Cerebellar nuclear complex (tissue), 1 donor: Measurements from ENCODE around the gene AADACL4.
"Not testable (repeated sequence)": the region's sequence is repeated elsewhere in the genome, so short reads cannot be mapped to it uniquely, and the experiment has no call there.

Experiments
- DNase-seq, 2 experiments: peaks; one replicate each; lab custom pipeline; 2025; lab: John Stamatoyannopoulos, UW

AADACL4 gene

DNA sequence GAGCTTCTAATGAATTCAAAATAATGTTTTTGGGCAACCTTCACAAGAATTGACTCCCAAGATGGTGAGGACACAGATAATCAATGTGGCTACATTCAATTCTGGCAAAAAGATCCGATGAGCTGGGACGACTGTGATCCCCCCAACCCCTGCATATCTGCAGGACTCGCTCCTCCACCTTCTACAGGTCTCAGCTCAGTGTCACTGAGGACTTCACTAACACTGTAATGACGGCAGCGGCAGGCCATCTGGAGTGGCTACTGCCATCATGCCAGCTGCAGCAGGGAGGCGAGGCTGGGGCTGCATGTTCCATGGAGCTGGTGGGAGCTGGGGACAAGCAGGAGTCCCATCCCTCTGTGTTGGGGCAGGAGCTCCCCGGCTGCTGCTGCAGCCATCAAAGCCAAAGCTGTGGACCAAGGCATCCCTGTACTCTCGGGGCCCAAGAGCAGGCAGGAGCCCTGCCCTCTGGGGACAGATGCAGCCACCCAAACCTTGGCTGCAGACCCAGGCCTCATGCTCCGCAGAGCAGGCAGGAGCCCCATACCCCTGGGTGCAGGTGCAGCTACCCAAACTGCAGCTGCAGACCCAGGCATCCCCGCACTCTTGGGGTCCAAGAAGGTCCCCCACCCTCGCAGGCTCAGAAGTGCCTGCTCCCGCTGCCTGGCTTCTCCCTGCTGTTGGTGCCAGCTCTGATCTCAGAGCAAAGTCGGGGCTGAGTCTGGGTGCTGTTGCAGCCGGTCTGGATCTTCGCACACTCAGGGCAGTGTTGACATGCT is 13.7 kb upstream of the AADACL4 start:
- no peak for DNase-seq

DNA sequence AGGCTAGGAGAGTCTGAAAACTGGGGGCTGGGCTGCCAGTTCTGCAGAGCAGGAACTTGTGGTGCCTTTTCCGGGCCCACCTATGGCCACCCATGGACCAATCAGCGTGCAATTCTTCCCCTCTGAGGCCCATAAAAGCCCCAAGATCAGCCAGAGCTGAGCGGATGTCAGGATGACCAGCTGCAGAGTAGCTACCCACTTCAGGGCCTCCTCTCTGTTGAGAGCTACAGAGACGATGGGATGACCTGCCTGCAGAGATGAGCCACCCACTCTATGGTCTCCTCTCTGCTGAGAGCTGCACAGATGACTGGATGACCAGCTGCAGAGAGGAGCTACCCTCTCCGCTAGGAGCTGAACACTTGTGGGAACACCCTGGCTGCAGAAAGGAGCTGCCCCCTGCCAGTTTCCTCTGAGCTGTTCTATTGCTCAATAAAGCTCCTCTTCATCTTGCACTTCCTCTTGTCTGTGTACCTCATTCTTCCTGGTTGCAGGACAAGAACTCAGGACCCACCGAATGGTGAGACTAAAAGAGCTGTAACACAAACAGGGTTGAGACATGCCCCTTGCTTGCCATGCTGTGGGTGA is 12.8 kb upstream of the AADACL4 start:
- no peak for DNase-seq

DNA sequence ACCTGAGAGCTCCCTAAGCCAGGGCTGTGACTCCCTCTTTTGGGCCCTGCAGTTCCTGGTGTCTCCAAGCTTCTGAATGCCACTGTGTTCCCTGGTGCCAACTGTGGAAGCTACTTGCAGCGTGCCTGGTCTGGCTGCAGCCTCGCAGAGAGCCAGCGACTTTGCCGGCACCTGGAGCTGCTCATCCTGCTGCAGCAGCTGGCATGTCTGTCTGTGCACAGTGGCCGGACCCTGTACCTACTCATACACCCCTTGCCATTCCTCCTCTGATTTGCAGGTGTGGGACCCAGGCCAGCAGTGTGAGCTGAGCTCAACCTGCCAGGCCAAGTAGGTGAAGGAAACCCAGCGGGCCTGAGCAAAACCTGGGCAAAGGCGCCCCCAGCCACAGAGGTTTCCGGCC is 12.3 kb upstream of the AADACL4 start:
- DNase-seq = no peak

DNA sequence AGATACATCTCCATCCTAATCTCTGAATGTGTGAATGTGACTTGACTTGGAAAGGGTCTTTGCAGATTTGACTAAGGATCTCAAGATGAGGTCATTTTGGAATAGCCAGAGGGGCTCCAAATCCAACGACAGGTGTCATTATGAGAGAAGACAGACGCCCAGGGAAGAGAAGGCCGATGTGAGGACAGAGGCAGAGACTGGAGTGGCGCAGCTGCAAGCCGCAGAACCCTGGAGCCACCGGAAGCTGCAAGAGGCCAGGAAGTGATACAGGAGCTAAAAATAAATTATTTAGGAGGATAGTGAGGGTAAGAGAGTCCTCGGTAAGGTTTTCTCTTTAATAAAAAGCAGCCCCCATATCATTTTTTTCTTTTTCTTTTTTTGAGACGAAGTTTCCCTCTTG is 9.7 kb upstream of the AADACL4 start:
- no peak for DNase-seq

DNA sequence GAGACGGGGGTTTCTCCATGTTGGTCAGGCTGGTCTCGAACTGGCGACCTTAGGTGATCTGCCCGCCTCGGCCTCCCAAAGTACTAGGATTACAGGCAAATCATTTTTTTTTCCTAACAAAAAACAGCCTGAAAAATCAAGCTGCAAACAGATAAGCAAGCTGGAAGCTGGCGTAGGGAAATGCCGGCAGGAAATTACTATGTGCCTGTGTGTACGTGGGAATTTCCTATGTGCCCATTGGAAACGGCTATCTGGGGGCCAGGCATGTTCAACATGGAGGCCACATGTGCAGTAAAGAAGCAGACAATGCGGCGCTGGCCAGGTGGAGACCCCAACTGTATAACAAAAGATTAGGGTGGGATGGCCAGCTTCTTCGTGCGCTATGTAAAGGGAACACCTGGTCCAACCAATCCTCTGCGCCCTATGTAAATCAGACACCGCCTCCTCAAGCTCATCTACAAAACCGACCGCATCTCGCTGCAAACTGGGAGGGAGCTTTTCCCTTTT is 9.1 kb upstream of the AADACL4 start:
- no peak for DNase-seq

DNA sequence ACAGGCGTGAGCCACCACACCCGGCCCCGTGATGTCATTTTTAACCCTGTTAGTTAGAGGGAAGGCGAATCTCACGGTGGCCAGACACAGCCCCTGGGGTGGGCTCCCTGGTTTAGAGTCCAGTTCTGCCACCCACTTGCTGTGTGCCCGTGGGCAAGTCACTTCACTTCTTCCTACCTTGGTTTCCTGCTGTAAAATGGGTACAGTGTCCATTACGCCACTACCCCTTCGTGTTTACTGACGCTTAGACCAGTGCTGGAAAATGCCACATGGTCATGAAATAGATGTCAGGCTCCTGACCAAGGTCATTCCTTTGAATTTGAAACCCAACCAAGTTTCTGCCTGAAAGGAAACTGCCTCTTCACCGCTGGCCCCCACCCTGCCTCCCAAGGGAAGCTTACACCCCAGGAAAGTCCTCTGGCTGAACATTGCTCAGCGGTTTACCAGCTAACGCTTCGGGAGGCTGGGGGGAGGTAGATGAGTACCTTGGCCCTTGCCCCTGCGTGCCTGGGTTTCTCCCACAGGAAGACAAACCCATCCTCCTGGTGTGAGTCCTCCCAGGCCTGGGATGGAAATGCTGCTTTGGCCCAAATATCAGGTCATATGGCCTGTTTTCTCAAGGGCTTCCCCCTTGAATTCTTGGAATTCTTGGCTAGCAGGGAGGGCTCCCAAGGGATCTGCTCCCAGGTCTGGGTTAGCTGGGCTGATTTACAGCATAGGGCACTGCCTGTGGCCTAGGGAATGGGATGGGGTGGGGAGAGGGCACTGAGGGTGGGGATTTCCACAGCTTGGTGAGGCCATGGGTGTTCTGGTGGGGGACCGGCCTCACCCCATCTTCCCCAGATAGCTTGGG is 7.6 kb upstream of the AADACL4 start:
- DNase-seq = no peak

DNA sequence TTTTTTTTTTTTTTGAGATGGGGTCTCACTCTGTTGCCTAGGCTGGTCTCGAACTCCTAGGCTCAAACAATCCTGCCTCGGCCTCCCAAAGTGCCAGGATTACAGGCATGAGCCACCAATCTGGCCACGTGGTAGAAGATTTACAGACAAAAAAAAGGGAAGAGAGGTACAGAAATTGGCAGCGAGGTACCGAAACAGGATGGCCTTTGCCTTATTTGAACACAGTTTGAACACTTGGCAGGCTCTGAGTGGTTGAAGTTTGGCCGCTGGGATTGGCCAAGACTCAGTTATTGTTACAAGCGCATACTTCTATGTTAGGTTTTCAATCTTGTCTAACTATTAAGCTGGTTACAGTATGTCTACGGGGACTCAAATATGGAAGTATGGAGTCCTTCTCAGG is 6.2 kb upstream of the AADACL4 start:
- DNase-seq = no peak

DNA sequence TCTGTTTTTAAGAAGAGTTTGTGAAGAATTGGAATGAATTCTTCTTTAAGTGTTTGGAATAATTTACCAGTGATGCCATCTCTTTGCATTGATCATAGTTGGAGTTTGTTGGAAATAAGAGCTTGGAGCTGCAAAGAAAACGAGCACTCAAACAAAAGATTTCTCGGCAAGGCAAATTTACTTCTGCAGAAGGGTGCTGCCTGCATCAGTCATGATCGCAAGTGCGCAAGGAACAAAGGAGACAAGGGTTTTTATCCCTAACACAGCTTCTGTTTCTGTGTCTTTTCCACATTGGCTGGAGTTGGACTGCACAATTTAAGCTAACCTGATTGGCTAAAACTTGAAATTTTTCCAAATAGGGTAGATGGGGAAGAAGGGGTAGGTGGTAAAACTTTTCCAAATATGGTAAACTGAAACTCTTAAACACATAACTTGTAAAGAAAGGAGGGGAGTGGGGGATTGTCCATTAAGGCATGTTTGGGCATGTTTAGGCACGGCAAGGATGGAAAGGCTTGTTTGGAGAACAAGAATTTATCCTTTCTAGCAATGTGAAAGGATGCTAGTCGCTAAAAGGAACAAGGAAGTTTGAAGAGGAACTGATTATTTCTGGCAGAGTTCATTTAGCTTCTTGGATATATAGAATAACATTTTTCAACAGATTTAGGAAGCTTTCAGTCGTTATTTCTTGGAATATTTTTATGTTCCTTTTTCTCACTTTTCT is 3.5 kb upstream of the AADACL4 start:
- DNase-seq = no peak

DNA sequence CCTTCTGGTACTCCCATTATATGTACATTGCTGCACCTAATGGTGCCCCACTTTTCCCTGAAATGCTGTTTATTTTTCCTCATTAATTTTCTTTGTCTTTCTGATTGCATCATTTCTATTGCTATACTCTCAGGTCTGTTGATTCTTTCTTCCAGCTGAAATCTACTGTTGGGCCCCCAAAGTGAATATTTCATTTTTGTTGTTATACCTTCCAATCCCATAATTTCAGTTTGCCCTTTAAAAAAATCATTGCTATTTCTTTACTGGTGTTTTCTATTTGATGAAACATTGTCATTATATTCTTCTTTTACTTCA is 3.0 kb upstream of the AADACL4 start:
- no peak for DNase-seq

DNA sequence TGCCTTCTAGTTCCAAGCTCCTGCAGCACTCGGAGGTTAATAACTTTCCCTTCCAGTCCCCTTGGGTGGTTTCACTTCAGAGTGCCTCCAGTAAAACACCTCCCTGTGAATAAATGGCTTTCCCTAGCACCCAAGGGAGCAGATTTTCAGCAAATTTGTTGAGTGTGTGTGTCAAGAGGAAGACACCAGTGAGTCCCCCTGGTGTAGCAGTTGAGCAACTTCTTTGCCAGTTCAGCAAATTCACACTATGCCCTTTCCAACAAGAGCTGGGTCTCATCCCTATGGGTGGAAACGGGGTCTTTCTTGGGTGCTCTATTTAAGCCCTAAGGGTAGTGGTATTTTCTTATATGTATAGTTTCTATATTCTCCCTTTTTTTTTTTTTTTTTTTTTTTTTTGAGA is 806 bp upstream of the AADACL4 start:
- DNase-seq = no peak

DNA sequence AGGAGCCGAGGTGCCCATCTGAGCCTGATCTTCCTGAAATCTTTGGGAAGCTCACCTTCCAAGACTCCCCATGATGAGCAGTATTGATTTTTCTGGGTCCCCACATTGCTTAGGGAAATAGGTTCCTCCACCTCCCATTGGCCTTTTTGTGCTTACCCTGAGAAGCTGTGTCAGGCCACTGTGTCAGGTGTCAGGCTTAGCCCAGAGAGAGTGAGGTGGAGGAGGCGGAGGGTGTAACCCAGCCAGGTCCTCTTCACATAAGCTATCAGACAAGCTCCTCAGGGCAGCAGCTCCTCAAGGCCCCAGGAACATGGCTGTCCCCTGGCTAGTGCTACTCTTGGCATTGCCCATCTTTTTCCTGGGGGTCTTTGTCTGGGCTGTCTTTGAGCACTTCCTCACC is 352 bp downstream of the AADACL4 start:
- DNase-seq = no peak

DNA sequence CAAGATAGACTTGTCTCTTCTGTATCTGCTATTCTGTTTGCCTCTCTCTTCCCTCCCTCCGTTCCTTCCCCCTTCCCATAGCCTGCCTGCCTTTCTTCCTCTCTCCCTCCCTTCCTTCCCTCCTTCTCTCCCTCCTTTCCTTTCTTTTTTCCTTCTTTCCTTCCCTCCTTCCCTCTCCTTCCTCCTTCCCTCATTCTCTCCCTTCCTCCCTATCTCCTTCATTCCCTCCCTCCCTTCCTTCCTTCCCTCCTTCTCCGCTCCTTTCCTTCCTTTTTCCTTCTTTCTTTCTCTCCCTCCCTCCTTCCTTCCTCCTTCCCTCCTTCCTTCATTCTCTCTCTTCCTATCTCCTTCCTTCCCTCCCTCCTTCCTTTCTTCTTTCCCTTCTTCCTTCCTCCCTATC is 944 bp downstream of the AADACL4 start:
- no peak for DNase-seq

DNA sequence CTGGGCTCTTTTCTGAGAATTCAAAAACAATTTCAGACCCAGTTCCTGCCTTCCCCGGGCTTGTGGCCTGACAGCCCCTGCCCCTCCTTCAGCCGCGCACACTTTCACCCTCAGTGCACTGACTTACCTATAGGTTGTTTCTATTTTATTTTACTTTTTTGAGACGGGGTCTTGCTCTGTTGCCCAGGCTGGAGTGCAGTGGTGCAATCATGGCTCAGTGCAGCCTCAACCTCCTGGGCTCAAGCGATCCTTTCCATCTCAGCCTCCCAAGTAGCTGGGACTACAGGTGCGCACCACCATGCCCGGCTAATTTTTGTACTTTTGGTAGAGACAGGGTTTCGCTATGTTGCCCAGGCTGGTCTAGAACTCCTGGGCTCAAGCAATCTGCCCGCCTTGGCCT is 1.5 kb downstream of the AADACL4 start:
- not testable (repeated sequence) for DNase-seq

DNA sequence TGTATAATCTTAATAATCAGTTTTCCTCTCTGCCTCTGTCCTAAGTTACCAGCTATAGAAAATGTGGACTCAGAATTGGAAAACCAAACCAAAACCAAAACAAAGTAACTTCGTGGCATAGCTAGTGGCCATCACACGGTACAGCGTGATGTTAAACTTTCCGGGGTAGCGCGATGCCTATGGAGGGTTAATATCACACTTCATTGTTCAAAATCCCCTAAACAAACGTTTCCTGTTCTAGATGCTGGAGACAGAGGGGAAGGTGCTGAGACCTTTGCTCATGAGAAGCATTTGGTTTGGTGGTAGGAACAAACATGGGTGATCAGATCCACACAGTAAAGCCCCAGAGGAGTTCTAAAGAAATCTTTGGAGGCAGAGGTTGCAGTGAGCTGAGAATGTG is 4.9 kb downstream of the AADACL4 start:
- no peak for DNase-seq

DNA sequence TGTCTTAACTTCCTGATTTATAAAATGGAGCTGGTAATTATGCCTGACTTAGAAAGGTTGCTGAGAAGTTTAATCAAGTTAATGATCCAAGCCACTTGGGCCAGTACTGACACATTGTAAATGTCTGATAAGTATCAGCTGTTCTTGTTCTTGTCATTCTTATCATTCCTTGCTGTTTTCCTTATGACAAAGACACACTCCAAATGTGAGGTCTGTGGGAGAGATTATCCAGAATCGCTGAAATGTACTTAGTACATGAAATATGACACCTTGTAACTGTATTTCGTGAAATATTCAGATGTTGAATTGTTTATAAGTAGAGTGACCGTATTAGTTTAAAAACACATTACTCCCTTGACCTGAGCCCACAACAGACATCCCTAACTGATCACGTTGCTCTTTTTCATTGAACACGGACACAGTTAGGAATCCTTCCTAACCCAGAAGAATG is 6.1 kb downstream of the AADACL4 start:
- no peak for DNase-seq

DNA sequence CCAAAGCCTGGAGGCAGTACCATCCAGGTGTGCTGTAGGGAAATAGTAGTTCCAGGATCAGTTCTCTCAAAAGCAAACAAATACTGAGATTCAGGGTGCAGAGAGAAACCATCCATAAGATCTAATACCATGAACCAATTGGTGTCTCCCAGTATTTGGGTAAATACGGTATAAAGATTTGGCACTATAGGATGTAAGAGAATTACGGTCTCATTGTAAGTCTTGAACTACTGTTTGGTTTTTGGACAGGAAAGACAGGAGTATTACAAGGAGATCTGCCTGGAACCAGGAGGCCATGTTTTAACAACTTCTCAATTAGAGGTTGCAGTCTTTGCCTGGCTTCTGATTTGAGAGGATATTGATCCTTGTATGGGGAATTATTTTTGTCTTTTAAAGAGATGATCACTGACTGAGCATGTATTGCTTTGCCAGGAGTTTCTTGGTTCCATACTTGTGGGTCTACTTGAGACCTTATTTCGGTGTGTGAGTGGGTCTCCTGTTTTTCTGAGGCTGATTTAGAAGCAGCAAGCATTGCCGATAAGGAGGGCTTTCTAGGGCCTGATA is 10.2 kb downstream of the AADACL4 start:
- no peak for DNase-seq

DNA sequence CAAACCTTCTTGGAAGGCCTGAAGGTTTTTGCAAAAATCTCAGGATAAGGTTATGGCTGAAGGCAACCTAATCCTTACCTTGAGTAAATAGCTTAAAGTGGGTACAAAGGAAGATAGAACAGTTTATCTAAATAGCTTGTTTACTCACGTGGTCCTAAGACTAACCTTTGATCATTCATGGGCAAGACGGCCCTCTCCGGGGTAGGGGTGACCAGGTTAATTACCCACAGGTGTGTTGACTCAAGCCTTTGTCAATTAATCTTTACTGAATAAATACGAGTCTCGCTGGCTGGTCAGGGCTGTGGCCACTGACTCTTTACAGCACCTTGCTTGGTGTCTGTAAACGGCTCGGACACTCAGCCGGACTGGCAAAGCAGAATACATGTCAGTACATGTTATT is 10.8 kb downstream of the AADACL4 start:
- no peak for DNase-seq

DNA sequence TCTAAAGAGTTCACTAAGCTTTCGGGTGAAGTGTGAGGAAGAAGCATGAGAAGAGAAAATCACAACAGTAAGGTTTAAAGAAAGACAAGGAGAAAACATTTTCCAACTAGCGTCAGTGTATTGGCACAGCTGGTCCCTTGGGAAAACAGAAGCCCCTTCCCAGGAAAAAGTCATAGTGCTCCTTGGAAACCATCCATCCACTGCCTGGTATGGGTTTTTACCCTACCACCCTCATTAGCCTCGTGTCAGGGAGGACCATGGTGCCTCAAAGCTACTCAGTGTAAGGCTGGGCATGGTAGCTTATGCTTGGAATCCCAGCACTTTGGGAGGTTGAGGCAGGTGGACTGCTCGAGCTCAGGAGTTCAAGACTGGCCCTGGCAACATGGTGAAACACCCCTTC is 12.7 kb downstream of the AADACL4 start:
- no peak for DNase-seq

DNA sequence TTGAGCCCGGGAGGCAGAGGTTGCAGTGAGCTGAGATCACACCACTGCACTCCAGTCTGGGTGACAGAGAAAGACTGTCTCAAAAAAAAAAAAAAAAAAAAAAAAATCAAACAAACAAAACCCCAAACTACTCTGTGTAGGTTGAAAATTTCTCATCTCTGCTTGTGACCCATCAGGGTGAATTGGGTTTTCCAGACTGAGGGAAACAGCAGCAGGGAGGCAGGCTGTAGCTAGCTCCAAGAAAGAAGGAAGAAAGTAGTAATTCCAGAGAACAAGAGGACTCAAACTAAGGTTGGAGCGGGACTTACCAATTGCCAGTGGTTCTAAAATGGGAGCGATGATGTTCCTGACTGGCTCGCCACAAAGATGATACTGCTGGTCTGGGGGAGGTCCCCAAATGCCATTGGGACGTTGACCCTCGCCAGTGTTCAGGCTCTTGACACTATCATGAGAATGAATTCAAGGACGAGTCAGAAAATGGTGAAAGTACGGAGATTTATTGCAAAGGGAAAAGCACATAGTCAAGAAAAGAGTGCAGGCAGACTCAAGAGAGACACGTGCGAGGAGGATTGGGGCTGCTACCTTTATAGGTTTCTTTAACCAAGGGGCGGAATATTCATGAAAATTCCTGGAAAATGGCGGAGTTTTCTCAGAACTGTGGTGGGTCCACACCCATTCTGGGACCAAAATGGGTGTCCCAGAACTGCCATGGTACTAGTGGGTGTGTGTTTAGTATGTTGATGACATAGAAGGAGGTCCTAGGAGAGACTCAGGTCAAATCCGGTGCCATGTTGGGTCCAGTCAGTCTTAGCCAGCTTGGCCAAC is 13.4 kb downstream of the AADACL4 start:
- DNase-seq = no peak

DNA sequence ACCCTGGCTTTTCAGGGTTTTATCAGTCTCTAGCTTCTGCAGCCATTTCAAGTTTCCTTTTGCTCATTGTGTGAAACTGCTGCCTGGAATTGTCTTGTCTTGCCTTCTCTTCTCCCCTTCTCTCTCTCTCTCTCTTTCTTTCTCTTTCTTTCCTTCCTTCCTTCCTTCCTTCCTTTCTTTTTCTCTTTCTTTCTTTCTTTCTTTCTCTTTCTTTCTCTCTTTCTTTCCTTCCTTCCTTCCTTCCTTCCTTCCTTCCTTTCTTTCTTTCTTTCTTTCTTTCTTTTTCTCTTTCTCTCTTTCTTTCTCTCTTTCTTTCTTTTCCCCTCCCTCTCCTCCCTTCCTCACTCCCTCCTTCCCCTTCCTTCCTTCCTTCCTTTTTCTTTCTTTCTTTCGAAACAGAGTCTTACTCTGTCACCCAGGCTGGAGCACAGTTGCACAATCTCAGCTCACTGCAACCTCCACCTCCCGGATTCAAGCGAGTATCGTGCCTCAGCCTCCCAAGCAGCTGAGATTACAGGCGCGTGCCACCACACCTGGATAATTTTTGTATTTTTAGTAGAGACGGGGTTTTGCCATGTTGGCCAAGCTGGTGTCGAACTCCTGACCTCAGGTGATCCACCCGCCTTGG is 14.1 kb downstream of the AADACL4 start:
- not testable (repeated sequence) for DNase-seq
